Hypothalamus (tissue), 51 donors: ENCODE results near the gene OGFOD2.

ENCODE experiments used
- DNase-seq, 51 donors: peaks; one replicate each; lab custom pipeline; 2025; lab: John Stamatoyannopoulos, UW

OGFOD2 gene

GRCh38 chr12:122974274-122974891 lies 661 bp upstream of the OGFOD2 start:
- DNase-seq, result peak; percentile 86 to 99 (median 97)

- no peak for DNase-seq
Observed at GRCh38 chr12:122975790-122976647, 975 bp downstream of the OGFOD2 start.

GRCh38 chr12:122976648-122976975 lies 1.6 kb downstream of the OGFOD2 start:
- no peak for DNase-seq

GRCh38 chr12:122977153-122977552 lies 2.1 kb downstream of the OGFOD2 start:
- DNase-seq, result no peak

- DNase-seq, result no peak
Observed at GRCh38 chr12:122977655-122978392, 2.8 kb downstream of the OGFOD2 start.

GRCh38 chr12:122978507-122978955 lies 3.5 kb downstream of the OGFOD2 start:
- DNase-seq, result no peak

- DNase-seq, result no peak
Observed at GRCh38 chr12:122979001-122979907, 4.2 kb downstream of the OGFOD2 start.

GRCh38 chr12:122979908-122980182 lies 4.8 kb downstream of the OGFOD2 start:
- no peak for DNase-seq

GRCh38 chr12:122980183-122981035 lies 5.4 kb downstream of the OGFOD2 start, which contains the start of gene ARL6IP4:
Gene ARL6IP4 (plus strand): TSS chr12:122980681. CDS start chr12:122981140, 459 bp downstream.
- peak in 43 of 51 donors; percentile 21 to 84 (median 60) for DNase-seq

GRCh38 chr12:122981036-122981471 lies 6.0 kb downstream of the OGFOD2 start:
- peak in 8 of 51 donors; percentile 18 to 56 (median 46) for DNase-seq

- no peak for DNase-seq
Observed at GRCh38 chr12:122981587-122982476, 6.8 kb downstream of the OGFOD2 start.

GRCh38 chr12:122982477-122982815 lies 7.4 kb downstream of the OGFOD2 start:
- DNase-seq, result no peak

GRCh38 chr12:122982963-122983788 lies 8.1 kb downstream of the OGFOD2 start:
- peak in 1 of 51 donors; percentile 19 for DNase-seq

- no peak for DNase-seq
Observed at GRCh38 chr12:122983789-122984515, 8.9 kb downstream of the OGFOD2 start.

GRCh38 chr12:122984612-122985337 lies 9.7 kb downstream of the OGFOD2 start:
- DNase-seq, result peak in 26 of 51 donors; percentile 14 to 60 (median 34)
